Stimulated activated CD8-positive, alpha-beta memory T cell treated with anti-CD3 and anti-CD28 coated beads, Interleukin-7, amount 100 ng/mL, for 4 hours (primary cell): ENCODE measurements around the gene PERM1.
"Not testable (repeated sequence)": the region's sequence is repeated elsewhere in the genome, so short reads cannot be mapped to it uniquely, and the experiment has no call there.

ENCODE experiments used
- DNase-seq, 2 donors: peaks; one replicate each; pipeline ENCODE4 v3.0.0-alpha.2; 2020; ENCODE audit warnings: low read depth in 2 of 2

Gene PERM1

DNA sequence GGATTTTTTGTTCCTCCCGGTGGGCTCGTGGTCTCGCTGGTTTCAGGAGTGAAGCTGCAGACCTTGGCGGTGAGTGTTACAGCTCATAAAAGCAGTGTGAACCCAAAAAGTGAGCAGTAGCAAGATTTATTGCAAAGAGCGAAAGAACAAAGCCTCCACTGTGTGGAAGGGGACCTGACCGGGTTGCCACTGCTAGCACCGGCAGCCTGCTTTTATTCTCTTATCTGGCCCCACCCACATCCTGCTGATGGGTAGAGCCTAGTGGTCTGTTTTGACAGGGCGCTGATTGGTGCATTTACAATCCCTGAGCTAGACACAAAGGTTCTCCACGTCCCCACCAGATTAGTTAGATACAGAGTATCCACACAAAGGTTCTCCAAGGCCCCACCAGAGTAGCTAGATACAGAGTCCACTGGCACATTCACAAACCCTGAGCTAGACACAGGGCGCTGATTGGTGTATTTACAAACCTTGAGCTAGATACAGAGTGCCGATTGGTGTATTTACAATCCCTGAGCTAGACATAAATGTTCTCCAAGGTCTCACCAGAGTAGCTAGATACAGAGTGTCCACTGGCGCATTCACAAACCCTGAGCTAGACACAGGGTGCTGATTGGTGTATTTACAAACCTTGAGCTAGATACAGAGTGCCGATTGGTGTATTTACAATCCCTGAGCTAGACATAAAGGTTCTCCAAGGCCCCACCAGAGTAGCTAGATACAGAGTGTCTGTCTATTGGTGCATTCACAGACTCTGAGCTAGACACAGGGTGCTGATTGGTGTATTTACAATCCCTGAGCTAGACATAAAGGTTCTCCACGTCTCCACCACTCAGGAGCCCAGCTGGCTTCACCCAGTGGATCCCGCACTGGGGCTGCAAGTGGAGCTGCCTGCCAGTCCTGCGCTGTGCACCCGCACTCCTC, 35.8 kb upstream of the PERM1 start:
- DNase-seq = not testable (repeated sequence)

DNA sequence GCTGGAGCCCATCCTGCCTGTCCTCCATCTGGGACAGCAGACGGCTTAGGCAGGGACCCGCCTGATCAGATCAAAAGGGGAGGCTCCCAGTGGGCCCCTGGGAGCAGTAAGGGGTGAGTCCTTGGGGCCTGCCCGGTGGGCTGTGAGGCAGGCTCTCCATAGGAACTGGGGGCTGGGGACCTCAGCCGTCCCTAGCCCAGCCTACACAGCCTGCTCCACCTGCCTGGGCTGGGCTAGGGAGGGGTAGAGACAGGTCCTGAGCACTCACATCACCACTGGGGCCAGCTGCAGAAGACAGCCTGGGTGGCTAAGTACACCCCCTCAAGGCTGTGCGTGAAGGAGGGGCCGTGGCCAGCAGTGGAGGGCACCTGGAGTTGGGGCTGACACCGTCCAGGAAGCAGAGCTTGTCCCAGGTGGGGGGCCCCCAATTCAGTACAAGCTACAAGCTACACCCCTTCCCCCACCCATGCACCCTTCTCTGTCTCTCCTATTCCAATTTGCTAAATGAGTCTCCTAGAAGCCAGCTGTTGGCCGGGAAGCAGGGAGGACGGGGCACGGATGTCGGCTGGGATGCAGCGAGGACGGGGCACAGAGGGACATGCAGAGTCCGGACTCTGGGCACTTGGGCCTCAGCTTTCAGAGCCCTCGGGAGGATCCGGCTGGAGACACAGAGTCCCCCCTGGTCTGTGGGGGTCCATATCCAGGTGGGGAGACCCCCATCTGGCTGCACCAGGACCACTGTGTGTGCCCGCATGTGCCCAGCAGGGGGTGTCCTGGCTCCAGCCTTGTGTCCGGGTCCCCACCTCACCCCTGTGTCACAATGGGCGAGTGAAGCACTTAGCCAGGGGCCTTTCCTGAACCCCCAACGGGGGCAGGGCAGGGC, 33.1 kb upstream of the PERM1 start:
- no peak for DNase-seq

DNA sequence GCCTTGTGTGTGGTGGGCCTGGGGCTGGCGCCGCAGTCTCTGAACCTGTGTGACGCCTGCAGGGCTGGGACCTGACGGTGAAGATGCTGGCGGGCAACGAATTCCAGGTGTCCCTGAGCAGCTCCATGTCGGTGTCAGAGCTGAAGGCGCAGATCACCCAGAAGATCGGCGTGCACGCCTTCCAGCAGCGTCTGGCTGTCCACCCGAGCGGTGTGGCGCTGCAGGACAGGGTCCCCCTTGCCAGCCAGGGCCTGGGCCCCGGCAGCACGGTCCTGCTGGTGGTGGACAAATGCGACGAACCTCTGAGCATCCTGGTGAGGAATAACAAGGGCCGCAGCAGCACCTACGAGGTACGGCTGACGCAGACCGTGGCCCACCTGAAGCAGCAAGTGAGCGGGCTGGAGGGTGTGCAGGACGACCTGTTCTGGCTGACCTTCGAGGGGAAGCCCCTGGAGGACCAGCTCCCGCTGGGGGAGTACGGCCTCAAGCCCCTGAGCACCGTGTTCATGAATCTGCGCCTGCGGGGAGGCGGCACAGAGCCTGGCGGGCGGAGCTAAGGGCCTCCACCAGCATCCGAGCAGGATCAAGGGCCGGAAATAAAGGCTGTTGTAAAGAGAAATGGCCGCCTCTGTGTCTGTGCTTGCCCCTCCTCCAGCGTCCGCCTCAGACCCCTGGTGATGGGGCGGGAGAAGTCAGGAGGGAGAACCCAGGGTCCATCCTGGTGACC, 32.2 kb upstream of the PERM1 start:
- no peak for DNase-seq

DNA sequence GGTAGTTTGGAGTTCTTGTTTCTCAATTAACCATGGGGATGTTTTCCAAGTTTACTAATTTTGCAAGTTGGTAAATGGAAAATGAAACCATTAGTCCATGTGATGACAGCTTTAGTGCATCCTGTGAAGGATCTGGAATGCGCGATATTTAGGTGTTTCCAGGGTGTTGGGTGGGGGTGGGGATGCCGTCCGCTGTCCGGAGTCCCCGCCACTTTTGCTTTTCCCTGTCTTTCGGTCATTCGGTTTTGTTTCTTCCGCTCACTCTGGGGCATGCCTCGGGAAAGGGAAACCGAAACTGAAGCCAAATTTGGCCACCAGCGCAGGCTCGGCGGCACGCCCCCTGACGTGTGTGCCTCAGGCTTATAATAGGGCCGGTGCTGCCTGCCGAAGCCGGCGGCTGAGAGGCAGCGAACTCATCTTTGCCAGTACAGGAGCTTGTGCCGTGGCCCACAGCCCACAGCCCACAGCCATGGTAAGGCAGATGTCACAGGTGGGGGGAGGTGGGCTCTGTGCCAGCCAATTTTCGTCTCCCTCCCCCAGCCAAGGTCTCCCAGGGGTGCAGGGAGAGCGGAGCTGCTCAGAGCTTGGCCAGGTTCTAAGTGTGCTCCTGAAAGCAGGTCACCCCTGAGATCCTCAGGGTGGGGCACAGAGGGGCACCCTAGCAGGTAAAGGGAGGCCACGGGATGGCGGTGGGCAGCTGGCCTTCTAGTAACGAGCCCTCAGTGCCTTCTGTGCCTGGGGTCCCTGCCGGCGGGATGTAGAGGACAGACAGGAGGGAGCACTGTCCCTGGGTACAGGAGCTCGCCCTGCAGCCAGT, 31.4 kb upstream of the PERM1 start, which contains the start of gene ISG15:
TSS of gene ISG15 (plus strand) at position 393 of the 817 bp plus-strand sequence. CDS start at position 470, 77 bp downstream.
- peak; percentile 81 to 85 for DNase-seq

DNA sequence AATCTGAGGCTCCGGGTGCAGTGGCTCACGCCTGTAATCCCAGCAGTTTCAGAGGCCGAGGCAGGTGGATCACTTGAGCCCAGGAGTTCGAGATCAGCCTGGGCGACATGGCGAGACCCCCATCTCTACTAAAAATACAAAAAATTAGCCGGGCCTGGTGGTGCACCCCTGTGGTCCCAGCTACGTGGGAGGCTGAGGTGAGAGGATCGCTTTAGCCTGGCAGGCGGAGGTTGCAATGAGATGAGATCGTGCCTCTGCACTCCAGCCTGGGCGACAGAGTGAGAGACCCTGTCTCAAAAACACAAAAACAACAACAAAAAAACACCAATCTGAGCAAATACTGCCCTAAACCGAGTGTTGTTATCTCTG, 30.8 kb upstream of the PERM1 start:
- not testable (repeated sequence) for DNase-seq

DNA sequence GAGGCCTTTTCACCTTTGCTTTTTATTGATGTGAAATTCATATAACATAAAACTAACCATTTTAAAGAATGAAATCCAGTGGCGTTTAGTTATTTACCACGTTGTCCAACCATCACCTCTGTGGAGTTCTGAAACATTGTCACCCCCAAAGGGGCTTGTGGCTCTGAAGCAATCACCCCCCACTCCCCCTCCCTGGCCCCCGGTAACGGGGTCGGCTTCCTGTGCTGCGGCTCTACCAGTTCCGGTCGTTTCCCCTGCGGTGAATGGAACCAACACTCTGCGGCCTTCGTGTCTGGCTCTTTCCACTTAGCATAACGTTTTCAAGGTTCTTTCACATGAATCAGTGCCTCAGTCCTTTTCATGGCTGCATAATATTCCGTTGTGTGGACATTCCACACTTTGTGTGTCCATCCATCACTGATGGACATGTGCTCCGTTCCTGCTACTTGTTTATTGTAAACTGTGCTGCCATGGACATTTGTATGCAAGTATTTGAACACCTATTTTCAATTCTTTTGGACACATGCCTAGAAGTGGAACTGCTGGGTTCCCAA, 29.6 kb upstream of the PERM1 start:
- DNase-seq = no peak

DNA sequence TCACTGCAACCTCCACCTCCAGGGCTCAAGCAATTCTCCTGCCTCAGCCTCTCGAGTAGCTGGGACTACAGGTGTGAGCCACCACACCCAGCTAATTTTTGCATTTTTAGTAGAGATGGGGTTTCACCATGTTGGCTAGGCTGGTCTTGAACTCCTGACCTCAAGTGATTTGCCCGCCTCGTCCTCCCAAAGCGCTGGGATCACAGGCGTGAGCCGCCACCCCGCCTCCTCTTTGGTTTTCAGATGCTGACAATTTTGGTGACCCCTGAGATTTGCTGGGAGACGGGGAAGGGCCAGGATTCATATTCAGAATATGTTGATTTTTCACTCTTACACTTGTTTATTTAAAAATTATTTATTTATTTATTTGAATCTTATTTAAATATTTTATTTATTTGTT, 28.2 kb upstream of the PERM1 start:
- DNase-seq = not testable (repeated sequence)

DNA sequence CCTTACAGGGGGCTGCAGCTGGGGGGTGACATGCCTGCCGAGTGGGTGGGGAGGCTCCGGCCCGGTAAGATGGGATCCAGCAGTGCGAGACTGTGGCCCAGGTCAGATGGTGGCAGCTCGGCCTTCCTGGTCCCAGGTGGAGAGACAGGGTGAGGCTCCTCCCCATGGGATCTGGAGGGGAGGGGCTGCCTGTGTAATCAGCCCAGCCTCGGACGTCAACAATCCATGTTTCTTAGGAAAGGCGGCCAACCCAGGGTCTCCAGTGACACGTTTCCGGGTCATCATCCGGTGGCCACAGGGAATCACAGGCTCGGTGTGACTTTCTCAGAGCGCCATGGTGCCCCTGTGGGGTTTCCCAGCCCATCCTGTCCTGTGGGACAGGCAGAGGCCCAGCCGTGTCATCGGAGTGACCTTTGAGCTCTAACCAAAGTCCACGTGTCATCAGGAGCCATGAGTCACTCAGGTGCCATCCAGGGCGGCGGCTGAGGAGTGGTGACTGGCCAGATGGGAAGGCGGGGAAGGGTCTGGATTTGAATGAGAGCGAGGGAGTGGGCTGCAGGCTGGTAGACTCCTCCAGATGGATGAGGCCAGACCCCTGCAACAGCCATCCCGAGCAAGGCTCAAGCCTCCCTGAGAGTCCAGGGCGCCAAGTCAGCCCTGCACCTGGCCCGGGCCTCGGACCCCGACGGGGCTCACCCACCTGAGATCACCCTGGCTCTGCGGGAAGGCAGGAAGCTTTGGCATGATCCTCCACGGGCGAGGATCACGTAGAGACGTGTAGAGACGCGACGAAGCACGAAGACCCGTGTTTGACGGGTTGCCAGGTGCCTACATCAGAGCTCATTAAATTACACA, 24.6 kb upstream of the PERM1 start:
- DNase-seq = no peak

DNA sequence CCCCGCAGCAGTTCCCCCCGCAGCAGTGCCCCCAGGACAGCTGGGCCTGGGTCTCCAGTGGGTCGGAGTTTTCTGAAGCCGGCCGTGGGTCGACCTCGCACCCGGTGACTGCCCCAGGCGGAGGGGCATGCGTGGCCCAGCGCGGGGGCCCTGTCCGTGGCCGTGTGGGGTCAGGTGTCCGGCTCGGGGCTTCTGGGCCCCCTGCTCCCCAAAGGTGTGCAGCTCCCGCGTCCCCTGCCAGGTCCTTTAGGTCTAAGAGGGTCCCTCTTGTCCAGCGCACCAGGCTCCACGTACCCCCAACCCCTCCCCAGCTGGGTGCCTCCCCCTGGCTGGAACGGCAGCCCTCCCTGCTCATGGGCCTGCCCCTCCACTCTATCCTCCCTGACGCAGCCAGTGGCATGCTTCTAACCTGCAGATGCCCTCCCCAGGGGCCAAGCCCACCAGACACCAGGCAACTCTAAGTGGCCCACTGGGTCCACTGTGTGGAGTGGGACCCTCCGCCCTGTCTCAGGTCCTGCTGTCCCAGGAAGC, 23.9 kb upstream of the PERM1 start:
- DNase-seq = no peak

DNA sequence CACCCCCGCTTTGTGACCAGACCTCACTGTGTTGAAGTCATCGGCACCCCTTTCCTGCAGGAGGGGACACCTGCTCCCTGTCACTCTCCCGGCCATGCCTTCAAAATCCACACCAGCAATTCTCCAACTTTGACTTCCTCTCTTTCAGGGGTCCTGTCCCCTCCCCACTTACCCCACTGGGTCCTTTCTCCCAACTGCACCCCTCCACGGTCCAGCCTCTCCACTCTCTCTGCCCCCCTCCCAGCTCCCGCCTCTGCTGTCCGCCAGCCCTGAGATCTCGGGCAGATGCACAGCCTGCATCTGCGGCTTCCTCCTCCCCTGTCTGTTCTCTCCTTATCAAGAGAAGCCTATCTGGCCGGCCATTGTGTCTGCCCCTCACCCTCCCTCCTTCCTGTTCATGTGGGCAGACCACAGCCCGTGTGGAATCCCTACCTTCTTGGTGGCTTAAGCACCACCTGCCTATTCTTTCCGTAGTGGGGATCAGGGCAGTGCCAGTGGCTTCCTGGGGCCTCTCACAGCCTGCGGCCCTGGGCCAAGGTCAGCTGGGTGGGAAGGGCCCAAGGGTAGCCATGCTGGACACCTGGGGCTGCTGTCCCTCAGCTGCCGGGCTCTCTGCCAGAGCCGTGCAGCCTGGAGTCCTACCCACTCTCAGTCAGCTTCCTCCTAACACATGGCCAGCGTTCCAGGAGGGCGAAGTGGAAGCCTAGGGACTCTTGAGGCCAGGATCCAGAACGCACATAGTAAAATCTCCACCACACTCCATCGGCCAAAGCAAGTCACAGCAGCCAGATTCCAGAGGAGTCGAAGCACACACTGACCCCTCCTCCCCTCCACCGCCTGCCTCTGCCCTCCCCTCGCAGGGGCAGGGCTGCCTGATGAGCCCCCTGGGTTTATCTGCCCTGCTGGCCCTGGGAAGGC, 23.1 kb upstream of the PERM1 start:
- no peak for DNase-seq

DNA sequence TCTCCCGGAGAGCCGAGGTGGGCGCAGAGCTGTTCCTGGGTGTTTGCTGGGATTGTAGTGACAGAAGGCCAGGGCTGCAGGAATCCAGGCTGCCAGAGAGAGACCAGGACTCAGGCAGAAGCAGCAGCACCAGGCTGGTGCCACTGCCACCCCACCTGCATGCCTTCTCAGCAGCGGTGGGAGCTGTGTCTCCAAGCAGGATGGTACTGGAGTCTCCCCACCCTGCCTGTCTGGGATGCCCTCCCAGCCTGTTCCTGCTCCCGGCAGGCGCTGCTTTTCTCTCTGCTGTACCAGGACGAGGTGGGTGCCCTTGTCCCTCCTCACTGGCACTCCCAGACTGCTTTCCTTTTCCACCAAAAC, 22.5 kb upstream of the PERM1 start:
- no peak for DNase-seq

DNA sequence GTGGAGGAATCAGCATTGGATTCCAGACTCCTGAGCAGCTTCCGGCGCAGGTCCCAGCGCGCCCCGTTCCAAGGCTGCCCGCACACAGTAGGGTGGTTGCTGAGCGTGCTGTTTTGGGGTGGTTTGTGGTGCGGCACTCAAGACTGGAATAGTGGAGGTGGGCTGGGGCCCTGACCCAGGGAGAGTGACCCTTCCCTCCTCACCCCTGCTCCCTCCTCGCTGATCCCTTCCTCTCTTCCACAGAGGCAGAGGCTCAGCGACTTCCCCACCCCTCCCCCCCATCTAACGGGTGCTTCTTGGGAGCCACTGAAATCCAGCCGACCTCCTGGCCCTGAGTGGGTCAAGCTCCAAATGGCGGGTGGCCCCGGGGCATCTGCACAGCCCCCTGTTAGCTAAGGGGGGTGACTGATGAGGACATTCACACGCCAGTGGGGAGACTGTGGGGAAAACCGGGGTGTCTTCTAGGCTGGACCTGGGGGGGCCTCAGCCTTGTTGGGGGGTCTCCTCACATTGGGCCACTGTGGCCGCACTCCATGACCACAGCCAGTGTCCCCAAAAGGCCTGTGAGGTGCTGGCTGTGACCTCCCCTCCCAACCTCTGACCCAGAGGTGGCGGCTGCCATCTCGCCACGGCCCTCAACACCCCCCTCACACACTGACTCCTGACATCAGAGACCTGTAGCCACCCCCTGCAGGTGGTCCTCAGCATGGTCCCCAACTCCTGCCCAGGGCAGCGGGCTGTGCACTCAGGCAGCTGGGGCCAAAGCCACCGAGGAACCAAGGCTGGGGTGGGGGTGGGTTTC, 21.9 kb upstream of the PERM1 start:
- DNase-seq = no peak

DNA sequence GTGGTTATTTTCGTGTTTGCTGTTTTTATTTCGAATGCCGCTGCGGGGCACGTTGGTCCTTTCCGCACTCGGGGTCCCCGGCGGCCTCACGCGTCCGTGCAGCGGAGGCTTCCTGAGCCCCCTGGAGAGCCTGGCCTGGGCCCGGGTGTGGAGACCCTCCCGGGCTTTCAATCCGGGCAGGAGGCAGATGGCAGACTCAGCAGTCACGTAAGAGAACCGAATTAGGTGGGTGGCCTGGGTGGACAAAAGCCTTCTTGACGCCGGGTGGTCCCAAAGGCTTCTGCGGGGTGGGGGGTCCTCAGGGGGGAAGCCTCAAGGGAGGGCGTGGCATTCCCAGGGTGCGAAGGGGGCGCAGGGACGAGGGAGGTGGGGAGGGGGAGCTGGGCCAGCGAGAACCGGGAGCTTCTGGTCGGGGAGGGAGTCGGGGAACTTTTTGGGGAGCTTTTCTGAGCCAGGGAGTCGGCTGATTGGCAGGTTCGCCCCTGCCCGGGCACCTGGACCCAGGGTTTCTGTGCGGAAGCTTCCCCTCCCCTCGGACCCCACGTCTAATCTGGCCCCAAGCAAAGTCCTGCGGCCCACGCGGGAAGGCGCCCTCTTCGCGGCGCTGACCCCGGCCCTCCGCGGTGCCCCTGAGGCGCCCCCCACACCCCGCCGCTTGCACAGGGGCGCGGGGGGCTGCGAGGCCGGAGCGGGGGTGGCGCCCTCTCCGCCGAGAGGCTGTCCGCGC, 19.3 kb upstream of the PERM1 start:
- DNase-seq = no peak

DNA sequence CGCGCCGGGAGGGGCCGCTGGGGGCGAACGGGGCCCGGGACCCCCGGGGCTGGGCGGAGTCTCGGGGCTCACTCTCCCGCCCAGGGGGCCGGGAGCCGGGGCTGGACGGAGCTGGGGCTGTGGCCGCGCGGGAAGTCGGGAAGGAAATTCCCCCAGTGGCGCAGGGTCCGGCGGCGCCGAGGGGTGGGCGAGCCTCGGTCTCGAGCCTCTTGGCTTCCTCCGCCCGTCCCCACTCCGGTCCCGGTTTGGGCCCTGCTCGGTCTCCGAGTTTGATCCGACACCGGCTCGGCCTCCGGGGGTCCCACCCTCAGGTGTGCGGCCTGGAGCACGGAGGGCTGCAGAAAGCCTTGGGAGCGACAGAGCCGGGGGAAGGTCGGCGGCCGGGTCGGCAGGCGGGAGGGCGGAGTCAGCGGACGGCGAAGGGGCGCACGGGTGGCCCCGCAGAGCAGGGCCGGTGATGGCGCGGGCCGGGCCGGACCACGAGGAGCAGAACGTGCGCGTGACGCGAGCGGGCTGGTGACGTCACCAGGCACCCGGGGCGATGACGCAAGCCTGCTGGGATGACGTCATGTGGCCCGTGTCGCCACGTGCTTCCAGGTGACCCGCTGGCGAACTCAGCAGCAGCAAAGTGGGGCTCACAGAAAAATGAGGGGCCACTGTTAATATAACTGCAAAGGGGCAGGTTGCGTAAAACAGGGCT, 18.6 kb upstream of the PERM1 start:
- DNase-seq = peak; percentile 43 to 63

DNA sequence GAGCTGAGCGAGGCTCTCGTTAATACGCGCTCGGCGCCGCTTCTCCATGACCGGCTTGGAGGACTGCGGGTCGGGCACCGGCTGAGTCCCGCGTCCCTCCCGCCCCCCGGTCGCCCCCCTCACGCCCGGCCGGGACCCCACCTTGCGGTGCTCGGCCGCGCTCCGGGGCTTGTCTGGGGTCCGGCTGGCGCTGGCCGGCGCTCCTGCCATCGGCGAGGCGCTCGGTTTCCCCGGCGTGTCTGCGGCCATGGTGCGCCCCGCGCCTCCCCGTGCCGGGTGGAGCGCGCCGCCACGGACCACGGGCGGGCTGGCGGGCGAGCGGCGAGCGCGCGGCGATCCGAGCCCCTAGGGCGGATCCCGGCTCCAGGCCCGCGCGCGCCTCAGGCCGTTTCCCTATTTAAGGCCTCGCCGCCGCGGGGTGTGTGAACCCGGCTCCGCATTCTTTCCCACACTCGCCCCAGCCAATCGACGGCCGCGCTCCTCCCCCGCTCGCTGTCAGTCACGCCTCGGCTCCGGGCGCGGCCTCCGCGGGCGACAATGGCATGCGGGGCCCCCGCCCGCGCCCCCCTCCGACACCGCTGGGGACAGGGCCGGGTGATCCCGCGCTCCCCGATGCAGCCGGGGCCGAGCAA, 17.9 kb upstream of the PERM1 start, which contains the start of gene HES4:
TSS of gene HES4 (minus strand) at position 373 of the 632 bp plus-strand sequence. CDS start at position 249, 124 bp downstream.
- peak in 1 of 2 donors; percentile 68 for DNase-seq
